ENCODE measurements around the gene LGR6. TPM values are rescaled to one million over a fixed set of nuclear protein-coding genes. Genes with fewer than 3 reads are reported as not detected.
A peak's percentile ranks its signal among the peaks of the same experiment; 100 is the strongest.

Gene LGR6
- total RNA-seq, 4 donors from 2014 or later, result 0.53 to 3.3 (median 2.3) TPM

DNA sequence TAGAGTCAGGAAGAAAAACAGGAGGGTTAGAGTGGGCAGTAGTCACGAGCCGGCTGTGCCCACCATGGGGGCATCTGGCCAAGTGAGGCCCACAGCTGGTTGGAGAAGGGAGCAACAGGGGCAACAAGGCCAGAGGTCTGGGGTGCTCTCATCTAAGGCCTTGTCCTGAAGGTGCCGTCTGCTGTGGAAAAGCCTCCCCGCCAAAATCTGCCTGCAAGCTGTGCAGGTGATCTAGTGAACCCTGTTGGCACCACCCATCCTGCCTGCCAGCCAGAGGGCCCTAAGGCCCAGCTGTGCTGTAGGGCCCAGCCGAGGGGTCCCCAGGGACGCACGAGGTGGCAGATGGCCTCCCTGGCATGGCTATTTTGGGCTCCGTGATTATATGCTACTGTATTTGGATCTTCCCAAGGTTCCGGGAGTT, 51.3 kb downstream of the LGR6 start:
- TF ChIP-seq, protein P1, sequence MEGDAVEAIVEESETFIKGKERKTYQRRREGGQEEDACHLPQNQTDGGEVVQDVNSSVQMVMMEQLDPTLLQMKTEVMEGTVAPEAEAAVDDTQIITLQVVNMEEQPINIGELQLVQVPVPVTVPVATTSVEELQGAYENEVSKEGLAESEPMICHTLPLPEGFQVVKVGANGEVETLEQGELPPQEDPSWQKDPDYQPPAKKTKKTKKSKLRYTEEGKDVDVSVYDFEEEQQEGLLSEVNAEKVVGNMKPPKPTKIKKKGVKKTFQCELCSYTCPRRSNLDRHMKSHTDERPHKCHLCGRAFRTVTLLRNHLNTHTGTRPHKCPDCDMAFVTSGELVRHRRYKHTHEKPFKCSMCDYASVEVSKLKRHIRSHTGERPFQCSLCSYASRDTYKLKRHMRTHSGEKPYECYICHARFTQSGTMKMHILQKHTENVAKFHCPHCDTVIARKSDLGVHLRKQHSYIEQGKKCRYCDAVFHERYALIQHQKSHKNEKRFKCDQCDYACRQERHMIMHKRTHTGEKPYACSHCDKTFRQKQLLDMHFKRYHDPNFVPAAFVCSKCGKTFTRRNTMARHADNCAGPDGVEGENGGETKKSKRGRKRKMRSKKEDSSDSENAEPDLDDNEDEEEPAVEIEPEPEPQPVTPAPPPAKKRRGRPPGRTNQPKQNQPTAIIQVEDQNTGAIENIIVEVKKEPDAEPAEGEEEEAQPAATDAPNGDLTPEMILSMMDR (IDR thresholded peaks at IDR 0.05), result no peak
- no peak for TF ChIP-seq POLR2A (IDR thresholded peaks at IDR 0.05)
- H3K4me3 ChIP-seq, result no peak overlapping the region
- no peak overlapping the region for H3K27ac ChIP-seq
- H3K36me3 ChIP-seq, result no peaks in the 10 kb centered on the region
- DNase-seq, result peak in 1 of 3 donors; percentile 26
- H3K9me3 ChIP-seq, result no peaks in the 10 kb centered on the region
- H3K4me1 ChIP-seq, result no peaks in the 10 kb centered on the region
- H3K27me3 ChIP-seq, result no peaks in the 10 kb centered on the region

DNA sequence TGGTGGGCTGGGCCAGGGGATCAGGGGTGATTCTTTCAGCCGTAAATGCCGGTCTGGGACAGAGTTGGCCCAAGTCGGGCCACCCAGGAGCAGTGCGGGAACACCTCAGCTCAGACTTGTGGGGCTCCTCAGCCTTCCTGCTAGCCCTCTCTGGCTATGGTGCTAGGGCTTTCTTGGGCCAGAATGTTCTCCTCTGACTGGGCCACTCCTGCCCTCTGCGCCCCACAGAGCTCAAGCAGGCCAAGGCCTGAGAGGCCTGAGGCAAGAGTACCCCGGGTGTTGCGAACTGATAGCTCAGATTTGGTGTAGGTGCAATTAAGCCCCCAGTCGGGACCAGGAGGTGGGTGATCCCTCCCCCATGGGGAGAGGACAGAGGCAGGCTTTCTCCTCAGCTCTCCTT, 51.8 kb downstream of the LGR6 start:
- Histone ChIP-seq H3K36me3 (no peaks in the 10 kb centered on the region), H3K9me3 (no peaks in the 10 kb centered on the region), H3K4me3 (no peak overlapping the region), H3K27ac (no peak overlapping the region), H3K27me3 (no peaks in the 10 kb centered on the region), H3K4me1 (no peaks in the 10 kb centered on the region)
- TF ChIP-seq, protein P1 (IDR thresholded peaks at IDR 0.05), result no peak
- TF ChIP-seq POLR2A (IDR thresholded peaks at IDR 0.05), result no peak
- peak in 1 of 3 donors; percentile 18 for DNase-seq

DNA sequence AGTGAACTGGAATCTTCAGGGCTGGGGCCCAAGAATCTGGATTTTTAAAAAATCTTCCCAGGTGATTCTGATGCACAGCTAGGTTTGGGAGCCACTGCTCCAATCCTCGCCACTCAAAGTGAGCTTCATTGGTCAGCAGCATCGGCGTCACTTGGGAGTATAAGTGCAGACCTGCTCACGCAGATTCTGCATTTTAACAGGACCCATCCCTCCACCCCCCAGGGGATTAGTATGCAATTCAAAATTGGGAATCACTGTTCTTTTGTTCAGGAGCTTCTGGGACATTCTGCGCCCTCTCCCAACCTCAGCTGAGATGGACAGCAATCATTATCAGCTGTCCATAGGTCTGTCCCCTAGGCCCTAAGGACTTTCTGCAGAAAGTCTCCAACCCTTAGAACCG, 53.5 kb downstream of the LGR6 start:
- Histone ChIP-seq H3K9me3 (no peaks in the 10 kb centered on the region), H3K27me3 (no peaks in the 10 kb centered on the region), H3K4me1 (no peaks in the 10 kb centered on the region), H3K4me3 (no peak overlapping the region), H3K36me3 (no peaks in the 10 kb centered on the region), H3K27ac (no peak overlapping the region)
- TF ChIP-seq, protein P1 (IDR thresholded peaks at IDR 0.05), result no peak
- TF ChIP-seq POLR2A (IDR thresholded peaks at IDR 0.05), result no peak
- peak in 1 of 3 donors; percentile 7 for DNase-seq

DNA sequence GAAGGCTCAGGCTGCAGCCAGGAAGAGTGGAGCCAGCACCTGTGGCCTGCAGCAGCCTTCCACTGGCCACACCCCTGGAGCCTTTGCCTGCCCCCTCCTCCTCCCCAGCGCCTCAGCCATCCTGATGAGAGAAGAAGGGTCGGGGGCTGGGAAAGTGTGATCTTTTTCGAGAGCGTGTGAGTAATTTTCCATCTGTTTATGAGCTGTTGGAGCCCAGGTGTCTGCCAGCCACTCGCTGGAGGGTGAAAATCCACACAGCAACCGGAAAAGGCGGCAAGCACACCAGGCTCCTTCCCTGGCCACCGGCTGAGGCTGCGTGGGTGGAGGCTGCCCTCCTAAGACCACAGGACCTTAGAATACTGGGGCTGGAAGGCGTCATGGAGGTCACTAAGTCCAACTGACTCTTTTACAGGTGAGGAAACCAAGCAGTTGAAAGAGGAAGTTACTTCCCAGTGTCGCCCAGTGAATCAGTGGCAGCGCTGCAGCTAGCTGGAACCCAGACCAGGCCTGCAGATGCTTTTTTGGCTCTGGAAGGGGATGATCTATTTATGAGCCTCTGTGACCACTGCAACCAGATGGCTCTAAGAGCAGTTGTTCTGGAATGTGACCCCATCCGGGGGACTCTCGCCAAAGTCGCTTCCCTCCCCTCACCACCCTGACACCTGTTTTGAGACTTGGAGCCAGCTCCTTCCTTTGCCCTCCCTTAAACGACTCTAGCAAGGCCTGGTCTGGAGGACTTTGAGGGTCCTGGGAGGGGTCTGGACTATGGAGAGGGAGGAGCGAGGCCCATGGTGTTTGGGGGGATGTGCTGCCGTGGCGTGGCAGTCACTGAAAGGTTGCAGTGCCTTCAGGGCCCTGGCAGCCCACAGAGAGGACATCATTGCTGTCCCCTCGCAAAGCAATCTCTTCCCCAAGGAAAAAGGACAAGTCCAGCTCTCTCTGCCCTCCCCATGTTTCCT, 54.5 kb downstream of the LGR6 start:
- Histone ChIP-seq H3K27ac (no peak overlapping the region), H3K4me3 (no peak overlapping the region), H3K9me3 (no peaks in the 10 kb centered on the region), H3K27me3 (no peaks in the 10 kb centered on the region), H3K36me3 (no peaks in the 10 kb centered on the region), H3K4me1 (no peaks in the 10 kb centered on the region)
- TF ChIP-seq POLR2A (IDR thresholded peaks at IDR 0.05), result no peak
- TF ChIP-seq, protein P1 (IDR thresholded peaks at IDR 0.05), result no peak
- DNase-seq, result peak in 1 of 3 donors; percentile 25

DNA sequence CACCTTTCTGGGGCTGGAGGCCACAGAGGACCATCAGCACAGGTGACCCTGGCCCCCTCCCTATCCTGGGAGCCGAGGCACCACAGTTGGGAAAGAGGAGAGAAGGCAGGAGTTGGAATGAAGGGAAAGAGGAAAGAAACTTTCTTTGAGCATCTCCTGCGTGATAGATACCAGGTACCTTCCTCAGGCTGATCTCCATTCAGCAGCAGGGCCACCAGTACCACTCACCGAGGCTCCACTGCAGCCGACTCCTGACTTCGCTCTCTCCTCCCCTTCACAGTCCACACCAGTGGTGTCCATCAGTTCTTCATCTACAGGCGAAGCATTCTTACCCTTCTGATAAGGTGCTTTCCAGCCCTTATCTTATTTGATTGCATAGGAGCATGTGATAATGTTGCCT, 55.3 kb downstream of the LGR6 start:
- no peaks in the 10 kb centered on the region for H3K27me3 ChIP-seq
- no peak overlapping the region for H3K4me3 ChIP-seq
- H3K9me3 ChIP-seq, result no peaks in the 10 kb centered on the region
- no peaks in the 10 kb centered on the region for H3K36me3 ChIP-seq
- H3K27ac ChIP-seq, result no peak overlapping the region
- DNase-seq, result peak in 1 of 3 donors; percentile 8
- no peak for TF ChIP-seq POLR2A (IDR thresholded peaks at IDR 0.05)
- TF ChIP-seq, protein P1 (IDR thresholded peaks at IDR 0.05), result no peak
- no peaks in the 10 kb centered on the region for H3K4me1 ChIP-seq

Measured in Peyer's patch (tissue), 4 donors.